K562 (cell line): ENCODE data around the gene PUS7L. TPM values are rescaled to one million over a fixed set of nuclear protein-coding genes. Genes with fewer than 3 reads are reported as not detected.

Experiments used
- CTCF ChIP-seq, 3 experiments: IDR thresholded peaks in 2 of 3; conservative IDR thresholded peaks in 1 of 3; 2 replicates each; pipeline ENCODE4 v1.5.1; 2011 to 2012; ENCODE audit warnings: low read length in 3 of 3, mild to moderate bottlenecking in 3 of 3, control low read depth in 2 of 3, improper control_type of control experiment in 1 of 3, inconsistent platforms in 1 of 3, low read depth in 1 of 3, mixed read lengths in 1 of 3, moderate library complexity in 1 of 3; ENCODE audit not compliant: insufficient read depth in 2 of 3
- RAD21 ChIP-seq, 2 experiments: fragments of 250-450 bp in 1 of 2; fragments of 450-650 bp in 1 of 2; sonication (Bioruptor Pico) in 1 of 2; formaldehyde crosslinking in 1 of 2; IDR thresholded peaks in 1 of 2; conservative IDR thresholded peaks in 1 of 2; 2 replicates each; pipeline versions ENCODE4 v1.4.0 to v1.8.0; 2020 to 2022; ENCODE audit warnings: mild to moderate bottlenecking in 2 of 2, moderate library complexity in 1 of 2
- RCOR1 ChIP-seq, 2 experiments: IDR thresholded peaks; 2 replicates each; pipeline ENCODE4 v1.6.1; 2012; ENCODE audit warnings: low read depth in 2 of 2, low read length in 2 of 2, borderline replicate concordance in 1 of 2, improper control_type of control experiment in 1 of 2
- SIN3A ChIP-seq, 2 experiments: fragments of 150-350 bp in 1 of 2; IDR thresholded peaks; 2 replicates each; pipeline ENCODE4 v1.6.1; 2011 to 2016; ENCODE audit warnings: borderline replicate concordance in 2 of 2, low read depth in 2 of 2, low read length in 2 of 2, mild to moderate bottlenecking in 2 of 2, moderate library complexity in 2 of 2; ENCODE audit not compliant: control insufficient read depth in 1 of 2
- SOX6 ChIP-seq: fragments of 450-650 bp; IDR thresholded peaks from 2 replicates; pipeline ENCODE4 v1.6.1; 2014; ENCODE audit warnings: mild to moderate bottlenecking
- ZNF347 ChIP-seq: fragments of 450-650 bp; formaldehyde crosslinking; IDR thresholded peaks from 2 replicates; pipeline ENCODE4 v1.4.0; 2020; ENCODE audit warnings: low read depth, mild to moderate bottlenecking, moderate library complexity
- polyA plus RNA-seq, 8 experiments: library from polyadenylated mRNA; depleted of rRNA in 4 of 8; stranded (reverse) in 5 of 8; unstranded in 3 of 8; fragments of >200 nt; fragmentation: Nextera tagmentation in 2 of 8; fragmentation: Illumina TruSeq in 1 of 8; extraction: Ambion mirVana in 2 of 8; extraction: Trizol in 1 of 8; gene quantifications; 2 replicates each; pipeline versions ENCODE4 v1.2.1 to v1.2.3, GENCODE V29; 2011 to 2014; ENCODE audit warnings: inconsistent platforms in 1 of 8, missing spikeins in 1 of 8
- total RNA-seq, 7 experiments: library from RNA; depleted of rRNA in 6 of 7; stranded (reverse); fragments of >200 nt in 6 of 7; fragmentation: Illumina TruSeq in 2 of 7; extraction: Trizol in 2 of 7; gene quantifications; 2 replicates each; pipeline versions ENCODE4 v1.2.1 to v1.2.3, GENCODE V29; 2011 to 2021; ENCODE audit warnings: low replicate concordance in 1 of 7
- TF ChIP-seq, protein P1 (sequence below): fragments of 450-650 bp; IDR thresholded peaks from 2 replicates; pipeline ENCODE4 v1.6.1; 2016
- TF ChIP-seq, protein P2 (sequence below): fragments of 450-650 bp; formaldehyde crosslinking; IDR thresholded peaks from 2 replicates; pipeline ENCODE4 v1.4.0; 2020; ENCODE audit warnings: mild to moderate bottlenecking, mixed read lengths

Gene PUS7L
- total and polyA plus RNA-seq, 9 of the 15 experiments (the other 6 are each of a cell fraction or from before 2014, with no cell fraction given) = 10.8 to 53.3 (median 25.2) TPM

DNA sequence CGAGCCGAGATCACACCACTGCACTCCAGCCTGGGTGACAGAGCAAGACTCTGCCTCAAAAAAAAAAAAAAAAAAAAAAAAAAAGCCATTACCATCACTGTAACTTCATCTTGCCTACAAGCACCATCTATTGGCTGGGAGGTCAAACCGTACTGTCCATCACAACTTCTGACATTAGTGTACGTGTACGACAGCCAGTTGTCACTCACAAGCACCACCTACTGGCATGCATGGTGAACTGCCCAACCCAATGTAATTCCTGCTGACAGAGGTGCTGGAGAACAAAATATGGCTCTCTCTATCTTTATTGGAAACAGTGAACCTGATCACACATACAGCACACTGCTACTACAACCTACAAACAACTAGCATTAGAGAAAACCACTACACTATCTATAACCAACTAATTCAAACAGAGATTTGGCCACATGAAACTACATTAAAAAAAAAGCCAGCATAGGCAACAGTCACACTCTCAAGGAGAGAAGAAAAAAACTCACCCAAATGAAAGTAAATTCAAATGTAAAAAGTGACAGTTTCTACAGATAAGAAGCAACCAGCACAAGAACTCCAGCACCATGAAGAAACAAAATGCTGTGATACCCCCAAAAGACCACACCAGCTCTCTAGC, 82.3 kb downstream of the PUS7L start (continued):
- 0 out of 4 replicates have a peak, but pooled peaks of 1 of the 2 experiments have one; percentile 6 for TF ChIP-seq RCOR1 (IDR thresholded peaks at IDR 0.05; ENCODE audit: borderline replicate concordance in 1 of 2, low read depth in 2 of 2, low read length in 2 of 2)
- TF ChIP-seq RAD21 (CRISPR knock-in tag; conservative IDR thresholded peaks at IDR 0.05 in 1 of 2, IDR thresholded peaks at IDR 0.05 in 1 of 2) = peak in 1 of 2 experiments; percentile 59; a peak in 3 of 4 replicates
- no peak for TF ChIP-seq SIN3A (IDR thresholded peaks at IDR 0.05; ENCODE audit: borderline replicate concordance in 2 of 2, control insufficient read depth in 1 of 2, low read depth in 2 of 2, low read length in 2 of 2)
- peak; percentile 67 to 83 (median 74) for TF ChIP-seq CTCF (IDR thresholded peaks at IDR 0.05 in 2 of 3, conservative IDR thresholded peaks at IDR 0.05 in 1 of 3; ENCODE audit: insufficient read depth in 2 of 3, low read depth in 1 of 3, low read length in 3 of 3)
- TF ChIP-seq, protein P1, sequence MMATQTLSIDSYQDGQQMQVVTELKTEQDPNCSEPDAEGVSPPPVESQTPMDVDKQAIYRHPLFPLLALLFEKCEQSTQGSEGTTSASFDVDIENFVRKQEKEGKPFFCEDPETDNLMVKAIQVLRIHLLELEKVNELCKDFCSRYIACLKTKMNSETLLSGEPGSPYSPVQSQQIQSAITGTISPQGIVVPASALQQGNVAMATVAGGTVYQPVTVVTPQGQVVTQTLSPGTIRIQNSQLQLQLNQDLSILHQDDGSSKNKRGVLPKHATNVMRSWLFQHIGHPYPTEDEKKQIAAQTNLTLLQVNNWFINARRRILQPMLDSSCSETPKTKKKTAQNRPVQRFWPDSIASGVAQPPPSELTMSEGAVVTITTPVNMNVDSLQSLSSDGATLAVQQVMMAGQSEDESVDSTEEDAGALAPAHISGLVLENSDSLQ = peak; percentile 87
- no peak for TF ChIP-seq SOX6
- no peak for TF ChIP-seq ZNF347 (CRISPR knock-in tag)
- TF ChIP-seq, protein P2, sequence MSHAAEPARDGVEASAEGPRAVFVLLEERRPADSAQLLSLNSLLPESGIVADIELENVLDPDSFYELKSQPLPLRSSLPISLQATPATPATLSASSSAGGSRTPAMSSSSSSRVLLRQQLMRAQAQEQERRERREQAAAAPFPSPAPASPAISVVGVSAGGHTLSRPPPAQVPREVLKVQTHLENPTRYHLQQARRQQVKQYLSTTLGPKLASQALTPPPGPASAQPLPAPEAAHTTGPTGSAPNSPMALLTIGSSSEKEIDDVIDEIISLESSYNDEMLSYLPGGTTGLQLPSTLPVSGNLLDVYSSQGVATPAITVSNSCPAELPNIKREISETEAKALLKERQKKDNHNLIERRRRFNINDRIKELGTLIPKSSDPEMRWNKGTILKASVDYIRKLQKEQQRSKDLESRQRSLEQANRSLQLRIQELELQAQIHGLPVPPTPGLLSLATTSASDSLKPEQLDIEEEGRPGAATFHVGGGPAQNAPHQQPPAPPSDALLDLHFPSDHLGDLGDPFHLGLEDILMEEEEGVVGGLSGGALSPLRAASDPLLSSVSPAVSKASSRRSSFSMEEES (CRISPR knock-in tag) = no peak
